Right ventricle myocardium superior (tissue), 1 donor: ENCODE data around the gene SLC7A1. TPM values are rescaled to one million over a fixed set of nuclear protein-coding genes. Genes with fewer than 3 reads are reported as not detected.
"Not testable (repeated sequence)": the region's sequence is repeated elsewhere in the genome, so short reads cannot be mapped to it uniquely, and the experiment has no call there.

Source experiments
- ATAC-seq: fragments of 200-7000 bp; cut with Tn5 transposase; one replicate; pipeline ENCODE4 v1.9.1; 2020; ENCODE audit warnings: mild to moderate bottlenecking; ENCODE audit not compliant: poor library complexity
- DNase-seq: peaks from one replicate; pipeline ENCODE4 v3.0.0-alpha.2; 2020
- intact Hi-C: fragments of 100-400 bp; cut with DNase I; formaldehyde crosslinking; loops from one replicate; pipeline ENCODE4 v1.11.2; 2022
- long read RNA-seq: library from polyadenylated mRNA; unstranded; transcript quantifications from one replicate; pipeline ENCODE4 v2.0.0, GENCODE V29; 2021
- total RNA-seq: library from RNA; stranded (reverse); fragmentation: NEBNext Ultra II Directional; extraction: Animal tissue kit (Norgen Biotek cat#: 25700); gene quantifications from one replicate; pipeline ENCODE4 v1.2.1, GENCODE V29; 2021
- donor health status: DM: no; HTN: yes; CAD: no; lungs with severe emphysema.

SLC7A1 gene
- total RNA-seq: 14.2 TPM
- long read RNA-seq, partial matches to known transcripts: 1 of 20 reads
- long read RNA-seq, other reads (novel, unspliced or antisense): 19 of 20 reads

GRCh38 chr13:29595380-29596063 lies at the start of gene SLC7A1:
TSS of gene SLC7A1 (minus strand) at chr13:29595688. CDS start at chr13:29536188, 59,500 bp downstream.
- ATAC-seq (peak; percentile 97), DNase-seq (peak; percentile 86)
- intact Hi-C loops: no loop called here

- no peak for DNase-seq
- no peak for ATAC-seq
- intact Hi-C loops: no loop called here
Measured at GRCh38 chr13:29640665-29641064, 45.2 kb upstream of the SLC7A1 start.

- intact Hi-C loops, ATAC-seq, DNase-seq: not testable (repeated sequence)
Measured at GRCh38 chr13:29636831-29637230, 41.3 kb upstream of the SLC7A1 start.

GRCh38 chr13:29624997-29625396 lies 29.5 kb upstream of the SLC7A1 start:
- ATAC-seq (no peak), DNase-seq (no peak)
- intact Hi-C loops: no loop called here

- DNase-seq (no peak), ATAC-seq (no peak)
- intact Hi-C loops: no loop called here
Measured at GRCh38 chr13:29621841-29622240, 26.4 kb upstream of the SLC7A1 start.

- DNase-seq (no peak), ATAC-seq (no peak)
- intact Hi-C loops: no loop called here
Measured at GRCh38 chr13:29621051-29621800, 25.7 kb upstream of the SLC7A1 start.

- DNase-seq (no peak), ATAC-seq (no peak)
- intact Hi-C loops: no loop called here
Measured at GRCh38 chr13:29619995-29620394, 24.5 kb upstream of the SLC7A1 start.

GRCh38 chr13:29613101-29613500 lies 17.6 kb upstream of the SLC7A1 start:
- DNase-seq (no peak), ATAC-seq (no peak)
- intact Hi-C loops: no loop called here

- intact Hi-C loops: no loop called here
- ATAC-seq (no peak), DNase-seq (no peak)
Measured at GRCh38 chr13:29607465-29607864, 12.0 kb upstream of the SLC7A1 start.

GRCh38 chr13:29605860-29606526 lies 10.5 kb upstream of the SLC7A1 start:
- DNase-seq (no peak), ATAC-seq (peak; percentile 98)
- intact Hi-C loops: no loop called here

GRCh38 chr13:29598321-29598720 lies 2.8 kb upstream of the SLC7A1 start:
- ATAC-seq (no peak), DNase-seq (no peak)
- intact Hi-C loops: no loop called here

- DNase-seq (no peak), ATAC-seq (no peak)
- intact Hi-C loops: no loop called here
Measured at GRCh38 chr13:29597706-29598105, 2.2 kb upstream of the SLC7A1 start.

- ATAC-seq (no peak), DNase-seq (no peak)
- intact Hi-C loops: no loop called here
Measured at GRCh38 chr13:29597246-29597645, 1.8 kb upstream of the SLC7A1 start.

GRCh38 chr13:29596064-29596418 lies 553 bp upstream of the SLC7A1 start:
- intact Hi-C loops: no loop called here
- no peak for ATAC-seq
- DNase-seq: no peak

- ATAC-seq (peak; percentile 66), DNase-seq (peak; percentile 73)
- intact Hi-C loops: no loop called here
Measured at GRCh38 chr13:29594710-29595379, 643 bp downstream of the SLC7A1 start.

- ATAC-seq: peak; percentile 52
- no peak for DNase-seq
- intact Hi-C loops: no loop called here
Measured at GRCh38 chr13:29594303-29594709, 1.2 kb downstream of the SLC7A1 start.

GRCh38 chr13:29593605-29594297 lies 1.7 kb downstream of the SLC7A1 start:
- intact Hi-C loops: no loop called here
- DNase-seq (no peak), ATAC-seq (no peak)

GRCh38 chr13:29591310-29591709 lies 4.2 kb downstream of the SLC7A1 start:
- ATAC-seq (no peak), DNase-seq (no peak)
- intact Hi-C loops: no loop called here

- ATAC-seq: no peak
- no peak for DNase-seq
- intact Hi-C loops: no loop called here
Measured at GRCh38 chr13:29589967-29590366, 5.5 kb downstream of the SLC7A1 start.
